Breast epithelium (tissue), 4 donors: ENCODE measurements around the gene RNF2. TPM values are rescaled to one million over a fixed set of nuclear protein-coding genes. Genes with fewer than 3 reads are reported as not detected.

Source experiments
- DNase-seq, 2 donors: peaks; one replicate each; pipeline ENCODE4 v3.0.0-alpha.2; 2019; ENCODE audit warnings: low spot score in 2 of 2
- H3K27ac ChIP-seq, 2 donors: fragments of 200-600 bp; sonication (generic) in 1 of 2; one replicate each; pipeline ENCODE4 v1.5.1; 2016 to 2019; ENCODE audit warnings: mild to moderate bottlenecking in 1 of 2
- H3K27me3 ChIP-seq, 2 donors: fragments of 200-600 bp; sonication (generic) in 1 of 2; one replicate each; pipeline versions ENCODE4 v1.5.1 to v1.6.0; 2017 to 2019; ENCODE audit warnings: control low read depth in 1 of 2, mild to moderate bottlenecking in 1 of 2
- H3K36me3 ChIP-seq: fragments of 200-600 bp; one replicate; pipeline ENCODE4 v1.5.1; 2019
- H3K4me1 ChIP-seq, 2 donors: fragments of 200-600 bp; sonication (generic); one replicate each; pipeline ENCODE4 v1.5.1; 2016 to 2019; ENCODE audit warnings: control low read depth in 1 of 2
- H3K4me3 ChIP-seq, 3 donors: fragments of 200-600 bp; sonication (generic); 1 replicate in 2 of 3; 2 replicates in 1 of 3; pipeline ENCODE4 v1.5.1; 2016 to 2019; ENCODE audit warnings: mild to moderate bottlenecking in 3 of 3, moderate library complexity in 2 of 3
- H3K9me3 ChIP-seq, 2 donors: fragments of 200-600 bp; sonication (generic) in 1 of 2; one replicate each; pipeline ENCODE4 v1.5.1; 2016 to 2019; ENCODE audit warnings: control low read depth in 1 of 2
- CTCF ChIP-seq, 3 donors: fragments of 450-650 bp; IDR thresholded peaks; one replicate each; pipeline ENCODE4 v1.5.1; 2016 to 2017; ENCODE audit warnings: antibody characterized with exemption in 3 of 3, mild to moderate bottlenecking in 3 of 3, moderate library complexity in 3 of 3
- POLR2A ChIP-seq: fragments of 450-650 bp; IDR thresholded peaks from one replicate; pipeline ENCODE4 v1.6.1; 2016; ENCODE audit warnings: antibody characterized with exemption, mild to moderate bottlenecking, moderate library complexity
- POLR2AphosphoS5 ChIP-seq, 3 donors: sonication (generic); formaldehyde crosslinking; IDR thresholded peaks; one replicate each; pipeline ENCODE4 v1.6.1; 2017; ENCODE audit warnings: antibody characterized with exemption in 3 of 3
- intact Hi-C: fragments of 100-400 bp; cut with DNase I; formaldehyde crosslinking; loops from one replicate; pipeline ENCODE4 v1.15.1; 2023; ENCODE audit warnings: low total_unique reads
- total RNA-seq, 3 donors: library from RNA; depleted of rRNA; stranded (reverse); fragments of >200 nt; gene quantifications; one replicate each; pipeline ENCODE4 v1.1.0, GENCODE V29; 2016

The RNF2 gene
- total RNA-seq, 3 donors from 2014 or later = 17.1 to 28.7 (median 20.3) TPM

GRCh38 chr1:185033686-185034085 lies 11.7 kb upstream of the RNF2 start:
- intact Hi-C loops = no loop called here
- H3K9me3 ChIP-seq = no peaks in the 10 kb centered on the region
- no peak for DNase-seq
- no peak for TF ChIP-seq CTCF (IDR thresholded peaks at IDR 0.05)
- no peak overlapping the region for H3K27ac ChIP-seq
- no peaks in the 10 kb centered on the region for H3K36me3 ChIP-seq
- H3K27me3 ChIP-seq = no peaks in the 10 kb centered on the region
- no peaks in the 10 kb centered on the region for H3K4me1 ChIP-seq
- H3K4me3 ChIP-seq = no peak overlapping the region

GRCh38 chr1:185035258-185035657 lies 10.1 kb upstream of the RNF2 start:
- Histone ChIP-seq H3K9me3 (no peaks in the 10 kb centered on the region), H3K36me3 (no peaks in the 10 kb centered on the region), H3K27ac (no peak overlapping the region), H3K4me1 (no peaks in the 10 kb centered on the region), H3K27me3 (no peaks in the 10 kb centered on the region), H3K4me3 (no peak overlapping the region)
- DNase-seq = no peak
- intact Hi-C loops = no loop called here
- TF ChIP-seq POLR2AphosphoS5 (IDR thresholded peaks at IDR 0.05) (no peak), POLR2A (no peak), CTCF (IDR thresholded peaks at IDR 0.05) (no peak)

GRCh38 chr1:185038813-185039376 lies 6.5 kb upstream of the RNF2 start:
- H3K4me3 ChIP-seq = no peak overlapping the region
- no peak for DNase-seq
- TF ChIP-seq CTCF (IDR thresholded peaks at IDR 0.05) (no peak), POLR2AphosphoS5 (IDR thresholded peaks at IDR 0.05) (no peak), POLR2A (no peak)
- no peaks in the 10 kb centered on the region for H3K27me3 ChIP-seq
- no peaks in the 10 kb centered on the region for H3K4me1 ChIP-seq
- H3K27ac ChIP-seq = no peak overlapping the region
- intact Hi-C loops = no loop called here
- no peaks in the 10 kb centered on the region for H3K36me3 ChIP-seq
- no peaks in the 10 kb centered on the region for H3K9me3 ChIP-seq

GRCh38 chr1:185039726-185040407 lies 5.5 kb upstream of the RNF2 start:
- H3K27ac ChIP-seq = no peak overlapping the region
- DNase-seq = no peak
- TF ChIP-seq CTCF (IDR thresholded peaks at IDR 0.05) (no peak), POLR2AphosphoS5 (IDR thresholded peaks at IDR 0.05) (no peak), POLR2A (no peak)
- intact Hi-C loops = no loop called here
- no peaks in the 10 kb centered on the region for H3K36me3 ChIP-seq
- no peaks in the 10 kb centered on the region for H3K27me3 ChIP-seq
- H3K4me3 ChIP-seq = no peak overlapping the region
- H3K4me1 ChIP-seq = no peaks in the 10 kb centered on the region
- no peaks in the 10 kb centered on the region for H3K9me3 ChIP-seq

GRCh38 chr1:185040408-185040735 lies 5.0 kb upstream of the RNF2 start:
- Histone ChIP-seq H3K9me3 (no peaks in the 10 kb centered on the region), H3K27me3 (no peaks in the 10 kb centered on the region), H3K4me3 (no peak overlapping the region), H3K36me3 (no peaks in the 10 kb centered on the region), H3K27ac (no peak overlapping the region), H3K4me1 (no peaks in the 10 kb centered on the region)
- no peak for TF ChIP-seq POLR2A
- TF ChIP-seq POLR2AphosphoS5 (IDR thresholded peaks at IDR 0.05) = no peak
- TF ChIP-seq CTCF (IDR thresholded peaks at IDR 0.05) = no peak
- DNase-seq = no peak
- intact Hi-C loops = no loop called here
